Measurements from ENCODE around the gene CEP162.
"Not testable (repeated sequence)": the region's sequence is repeated elsewhere in the genome, so short reads cannot be mapped to it uniquely, and the experiment has no call there.

DNA sequence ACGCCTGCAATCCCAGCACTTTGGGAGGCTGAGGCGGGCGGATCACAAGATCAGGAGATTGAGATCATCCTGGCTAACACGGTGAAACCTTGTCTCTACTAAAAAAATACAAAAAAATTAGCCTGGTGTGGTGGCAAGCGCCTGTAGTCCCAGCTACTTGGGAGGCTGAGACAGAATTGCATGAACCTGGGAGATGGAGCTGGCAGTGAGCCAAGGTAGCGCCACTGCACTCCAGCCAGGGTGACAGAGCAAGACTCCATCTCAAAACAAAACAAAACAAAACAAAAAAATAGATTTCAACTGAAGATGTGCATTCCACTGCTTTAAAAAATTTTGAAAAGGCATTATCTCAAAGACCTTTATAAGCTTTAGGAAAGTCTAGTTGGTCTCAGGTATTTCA, 27.5 kb downstream of the CEP162 start:
- TF ChIP-seq, protein P1, sequence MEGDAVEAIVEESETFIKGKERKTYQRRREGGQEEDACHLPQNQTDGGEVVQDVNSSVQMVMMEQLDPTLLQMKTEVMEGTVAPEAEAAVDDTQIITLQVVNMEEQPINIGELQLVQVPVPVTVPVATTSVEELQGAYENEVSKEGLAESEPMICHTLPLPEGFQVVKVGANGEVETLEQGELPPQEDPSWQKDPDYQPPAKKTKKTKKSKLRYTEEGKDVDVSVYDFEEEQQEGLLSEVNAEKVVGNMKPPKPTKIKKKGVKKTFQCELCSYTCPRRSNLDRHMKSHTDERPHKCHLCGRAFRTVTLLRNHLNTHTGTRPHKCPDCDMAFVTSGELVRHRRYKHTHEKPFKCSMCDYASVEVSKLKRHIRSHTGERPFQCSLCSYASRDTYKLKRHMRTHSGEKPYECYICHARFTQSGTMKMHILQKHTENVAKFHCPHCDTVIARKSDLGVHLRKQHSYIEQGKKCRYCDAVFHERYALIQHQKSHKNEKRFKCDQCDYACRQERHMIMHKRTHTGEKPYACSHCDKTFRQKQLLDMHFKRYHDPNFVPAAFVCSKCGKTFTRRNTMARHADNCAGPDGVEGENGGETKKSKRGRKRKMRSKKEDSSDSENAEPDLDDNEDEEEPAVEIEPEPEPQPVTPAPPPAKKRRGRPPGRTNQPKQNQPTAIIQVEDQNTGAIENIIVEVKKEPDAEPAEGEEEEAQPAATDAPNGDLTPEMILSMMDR (conservative IDR thresholded peaks at IDR 0.05; ENCODE audit: low read depth, low read length) = not testable (repeated sequence)
- not testable (repeated sequence) for TF ChIP-seq EZH2 (IDR thresholded peaks at IDR 0.05; ENCODE audit: borderline replicate concordance, low read depth, low read length, poor library complexity, severe bottlenecking)

Measured in A673 (cell line).